D721Med (cell line): Measurements from ENCODE around the gene PCYT2.
"Not testable (repeated sequence)": the region's sequence is repeated elsewhere in the genome, so short reads cannot be mapped to it uniquely, and the experiment has no call there.

Experiments used
- DNase-seq: peaks from one replicate; pipeline ENCODE4 v3.0.0; 2011; ENCODE audit warnings: low spot score; ENCODE audit not compliant: insufficient read length
- FAIRE-seq: peaks from 2 replicates; lab custom pipeline; 2011; peaks lifted over from hg19 to GRCh38; lab: Jason Lieb, UNC
- TF ChIP-seq, protein P1 (sequence below): IDR thresholded peaks from 2 replicates; pipeline ENCODE4 v1.5.1; 2012; ENCODE audit warnings: mild to moderate bottlenecking, control low read depth; ENCODE audit not compliant: insufficient read depth; ENCODE audit errors: missing control alignments

PCYT2 gene

GRCh38 chr17:81956607-81957589 lies 45.7 kb upstream of the PCYT2 start:
- TF ChIP-seq, protein P1, sequence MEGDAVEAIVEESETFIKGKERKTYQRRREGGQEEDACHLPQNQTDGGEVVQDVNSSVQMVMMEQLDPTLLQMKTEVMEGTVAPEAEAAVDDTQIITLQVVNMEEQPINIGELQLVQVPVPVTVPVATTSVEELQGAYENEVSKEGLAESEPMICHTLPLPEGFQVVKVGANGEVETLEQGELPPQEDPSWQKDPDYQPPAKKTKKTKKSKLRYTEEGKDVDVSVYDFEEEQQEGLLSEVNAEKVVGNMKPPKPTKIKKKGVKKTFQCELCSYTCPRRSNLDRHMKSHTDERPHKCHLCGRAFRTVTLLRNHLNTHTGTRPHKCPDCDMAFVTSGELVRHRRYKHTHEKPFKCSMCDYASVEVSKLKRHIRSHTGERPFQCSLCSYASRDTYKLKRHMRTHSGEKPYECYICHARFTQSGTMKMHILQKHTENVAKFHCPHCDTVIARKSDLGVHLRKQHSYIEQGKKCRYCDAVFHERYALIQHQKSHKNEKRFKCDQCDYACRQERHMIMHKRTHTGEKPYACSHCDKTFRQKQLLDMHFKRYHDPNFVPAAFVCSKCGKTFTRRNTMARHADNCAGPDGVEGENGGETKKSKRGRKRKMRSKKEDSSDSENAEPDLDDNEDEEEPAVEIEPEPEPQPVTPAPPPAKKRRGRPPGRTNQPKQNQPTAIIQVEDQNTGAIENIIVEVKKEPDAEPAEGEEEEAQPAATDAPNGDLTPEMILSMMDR, result no peak
- FAIRE-seq (no peak), DNase-seq (no peak)

- FAIRE-seq (no peak), DNase-seq (no peak)
Measured at GRCh38 chr17:81955756-81956544, 44.8 kb upstream of the PCYT2 start.

GRCh38 chr17:81955058-81955681 lies 44.0 kb upstream of the PCYT2 start:
- TF ChIP-seq, protein P1, result no peak
- FAIRE-seq, result no peak

More at GRCh38 chr17:81955756-81956544, 44.8 kb upstream of the PCYT2 start:
- TF ChIP-seq, protein P1, result no peak

DNA sequence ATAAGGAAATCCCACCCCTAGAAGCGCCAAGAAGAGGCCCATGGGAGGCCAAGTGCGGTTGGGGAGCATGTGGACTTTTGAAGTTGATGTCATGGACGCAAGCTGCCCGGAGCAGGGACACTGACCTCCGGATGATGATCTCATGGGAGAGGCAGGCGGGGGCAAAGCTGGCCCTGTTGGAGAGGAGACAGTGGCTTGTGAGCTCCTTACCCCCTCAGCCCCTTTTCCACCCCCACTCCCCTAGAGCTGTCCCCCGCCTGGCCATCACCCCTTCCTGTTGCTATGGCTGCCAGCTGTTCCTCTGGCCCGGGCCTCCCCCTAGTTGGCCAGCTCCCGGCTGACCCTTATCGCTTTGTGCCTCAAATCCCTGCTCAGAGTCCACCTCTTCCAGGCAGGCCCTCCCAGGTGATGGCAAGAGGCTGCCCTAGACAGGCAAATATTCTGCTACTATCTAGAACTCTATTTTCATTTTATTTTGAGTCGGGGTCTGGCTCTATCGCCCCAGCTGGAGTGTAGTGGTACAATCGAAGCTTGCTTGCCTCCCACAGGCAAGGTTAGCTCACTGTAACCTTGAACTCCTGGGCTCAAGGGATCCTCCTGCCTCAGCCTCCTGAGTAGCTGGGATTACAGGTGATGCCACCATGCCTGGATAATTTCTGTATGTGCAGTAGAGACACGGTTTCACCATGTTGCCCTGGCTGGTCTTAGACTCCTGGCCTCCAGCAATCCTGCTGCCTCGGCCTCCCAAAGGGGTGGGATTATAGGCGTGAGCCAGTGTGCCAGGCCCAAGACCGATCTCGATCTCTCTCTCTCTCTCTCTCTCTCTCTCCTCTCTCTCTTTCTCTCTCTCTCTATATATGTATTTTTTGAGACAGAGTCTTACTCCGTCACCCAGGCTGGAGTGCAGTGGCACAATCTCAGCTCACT lies 43.2 kb upstream of the PCYT2 start:
- FAIRE-seq (no peak), DNase-seq (no peak)
- TF ChIP-seq, protein P1, result no peak

More at GRCh38 chr17:81955058-81955681, 44.0 kb upstream of the PCYT2 start:
- no peak for DNase-seq

DNA sequence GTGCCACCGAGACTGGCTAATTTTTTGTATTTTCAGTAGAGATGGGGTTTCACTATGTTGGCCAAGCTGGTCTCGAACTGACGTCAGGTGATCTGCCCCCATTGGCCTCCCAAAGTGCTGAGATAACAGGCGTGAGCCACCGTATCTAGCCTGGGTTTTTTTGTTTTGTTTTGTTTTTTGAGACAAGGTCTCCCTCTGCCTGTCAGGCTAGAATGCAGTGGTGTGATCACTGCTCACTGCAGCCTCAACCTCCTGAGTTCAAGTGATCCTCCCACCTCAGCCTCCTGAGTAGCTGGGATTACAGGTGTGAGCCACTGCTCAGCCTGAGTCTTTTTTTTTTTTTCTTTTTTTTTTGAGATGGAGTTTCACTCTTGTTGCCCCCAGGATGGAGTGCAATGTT lies 42.2 kb upstream of the PCYT2 start:
- FAIRE-seq, result not testable (repeated sequence)

GRCh38 chr17:81952792-81953228 lies 41.6 kb upstream of the PCYT2 start:
- FAIRE-seq, result no peak
- no peak for DNase-seq
- TF ChIP-seq, protein P1, result no peak

More for the DNA sequence above, 42.2 kb upstream of the PCYT2 start:
- DNase-seq, result not testable (repeated sequence)
